Sigmoid colon (tissue), 7 donors: ENCODE measurements around the gene TTC3. TPM values are rescaled to one million over a fixed set of nuclear protein-coding genes. Genes with fewer than 3 reads are reported as not detected.

ENCODE experiments used
- DNase-seq: peaks from one replicate; pipeline ENCODE4 v3.0.0-alpha.2; 2019
- H3K27ac ChIP-seq, 4 donors: fragments of 200-600 bp; sonication (generic); one replicate each; pipeline ENCODE4 v1.5.1; 2016 to 2019; ENCODE audit warnings: mild to moderate bottlenecking in 1 of 4
- H3K27me3 ChIP-seq, 3 donors: fragments of 200-600 bp; sonication (generic); one replicate each; pipeline ENCODE4 v1.5.1; 2019; ENCODE audit warnings: mild to moderate bottlenecking in 1 of 3
- H3K36me3 ChIP-seq, 4 donors: fragments of 200-600 bp; sonication (generic); one replicate each; pipeline ENCODE4 v1.5.1; 2016 to 2019
- H3K4me1 ChIP-seq, 4 donors: fragments of 200-600 bp; sonication (generic); one replicate each; pipeline ENCODE4 v1.5.1; 2017 to 2019
- H3K4me3 ChIP-seq, 4 donors: fragments of 200-600 bp; sonication (generic); one replicate each; pipeline ENCODE4 v1.5.1; 2017 to 2019; ENCODE audit warnings: mild to moderate bottlenecking in 2 of 4, moderate library complexity in 1 of 4
- H3K9me3 ChIP-seq, 4 donors: fragments of 200-600 bp in 3 of 4; sonication (generic) in 3 of 4; one replicate each; pipeline versions ENCODE4 v1.5.1 to v1.6.1; 2013 to 2019
- EP300 ChIP-seq, 4 donors: sonication (generic); formaldehyde crosslinking; IDR thresholded peaks; one replicate each; pipeline ENCODE4 v1.6.1; 2017; ENCODE audit warnings: antibody characterized with exemption in 4 of 4
- POLR2A ChIP-seq, 2 donors: fragments of 450-650 bp; IDR thresholded peaks; one replicate each; pipeline ENCODE4 v1.6.1; 2016; ENCODE audit warnings: antibody characterized with exemption in 2 of 2, mild to moderate bottlenecking in 2 of 2, moderate library complexity in 2 of 2
- POLR2AphosphoS5 ChIP-seq, 4 donors: sonication (generic); formaldehyde crosslinking; IDR thresholded peaks; one replicate each; pipeline ENCODE4 v1.6.1; 2017; ENCODE audit warnings: antibody characterized with exemption in 4 of 4
- WGBS, 2 donors: extraction: QIAGEN DNeasy Blood & Tissue Kit; methylation state at CpG; one replicate each; pipeline ENCODE4 v1.1.7; 2013; 5-methylcytosine and 5-hydroxymethylcytosine counted together
- intact Hi-C: fragments of 100-400 bp; cut with DNase I; formaldehyde crosslinking; loops from one replicate; pipeline ENCODE4 v1.15.1; 2023
- polyA plus RNA-seq, 3 donors: library from polyadenylated mRNA; stranded (reverse); fragments of 200-250 nt; gene quantifications; one replicate each; pipeline ENCODE4 v1.2.3, GENCODE V29; 2013
- total RNA-seq, 4 donors: library from RNA; depleted of rRNA; stranded (reverse); fragments of >200 nt; gene quantifications; one replicate each; pipeline ENCODE4 v1.1.0, GENCODE V29; 2016
- TF ChIP-seq, protein P1 (sequence below), 4 experiments: fragments of 450-650 bp in 3 of 4; fragments of 200-600 bp in 1 of 4; IDR thresholded peaks; one replicate each; pipeline ENCODE4 v1.5.1; 2016 to 2019; ENCODE audit warnings: antibody characterized with exemption in 4 of 4, mild to moderate bottlenecking in 3 of 4, moderate library complexity in 2 of 4
- donor health status: healthy with polysubstance abuse.
- donor health status: Bipolar disorder and iron deficiency.
- donor health status: healthy.

TTC3 gene
- total and polyA plus RNA-seq, 7 donors, result 22.2 to 151 (median 108) TPM

DNA sequence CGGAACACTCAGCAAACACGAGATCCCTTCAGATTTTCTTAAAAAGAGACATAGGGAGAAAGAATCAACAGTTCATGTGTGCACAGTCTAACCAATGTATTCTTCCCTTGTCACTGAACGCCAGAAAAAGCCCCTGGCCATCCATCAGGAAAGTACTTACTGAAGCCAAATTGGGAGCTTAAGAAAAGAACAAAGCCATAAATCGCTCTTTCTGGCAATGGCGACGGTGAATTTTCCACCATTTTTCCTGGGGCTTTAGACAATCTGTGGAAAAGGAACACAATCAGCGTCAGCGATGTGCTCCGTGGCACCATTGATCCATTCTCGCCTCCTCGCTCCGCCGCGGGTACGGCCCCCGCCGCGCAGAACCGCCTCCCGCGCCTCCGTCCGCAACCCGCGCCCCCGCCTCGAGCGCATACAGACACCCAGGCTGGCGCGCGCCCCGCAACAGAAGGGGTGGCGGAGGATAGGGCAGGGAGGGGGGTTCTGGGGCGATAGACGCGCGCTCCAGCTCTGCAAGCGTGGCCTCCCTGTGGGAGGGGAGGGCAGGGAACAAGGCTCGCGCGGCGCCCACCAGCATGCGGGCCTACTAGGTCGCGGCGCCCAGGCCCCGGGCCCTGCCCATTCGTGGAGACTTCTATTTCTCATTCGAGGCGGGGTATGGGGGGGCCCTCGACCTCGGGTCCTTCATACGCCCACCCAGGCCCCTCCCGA is 623 bp upstream of the TTC3 start:
- intact Hi-C loops, result loop anchor here (5.0 kb wide), 6 partner anchors 40 to 490 kb away; partner anchors contain the start of genes DYRK1A, HLCS and VPS26C
- TF ChIP-seq POLR2AphosphoS5 (IDR thresholded peaks at IDR 0.05), result peak in 2 of 4 donors; percentile 24 to 87
- TF ChIP-seq EP300 (IDR thresholded peaks at IDR 0.05), result peak in 2 of 4 donors; percentile 66 to 71
- TF ChIP-seq, protein P1, sequence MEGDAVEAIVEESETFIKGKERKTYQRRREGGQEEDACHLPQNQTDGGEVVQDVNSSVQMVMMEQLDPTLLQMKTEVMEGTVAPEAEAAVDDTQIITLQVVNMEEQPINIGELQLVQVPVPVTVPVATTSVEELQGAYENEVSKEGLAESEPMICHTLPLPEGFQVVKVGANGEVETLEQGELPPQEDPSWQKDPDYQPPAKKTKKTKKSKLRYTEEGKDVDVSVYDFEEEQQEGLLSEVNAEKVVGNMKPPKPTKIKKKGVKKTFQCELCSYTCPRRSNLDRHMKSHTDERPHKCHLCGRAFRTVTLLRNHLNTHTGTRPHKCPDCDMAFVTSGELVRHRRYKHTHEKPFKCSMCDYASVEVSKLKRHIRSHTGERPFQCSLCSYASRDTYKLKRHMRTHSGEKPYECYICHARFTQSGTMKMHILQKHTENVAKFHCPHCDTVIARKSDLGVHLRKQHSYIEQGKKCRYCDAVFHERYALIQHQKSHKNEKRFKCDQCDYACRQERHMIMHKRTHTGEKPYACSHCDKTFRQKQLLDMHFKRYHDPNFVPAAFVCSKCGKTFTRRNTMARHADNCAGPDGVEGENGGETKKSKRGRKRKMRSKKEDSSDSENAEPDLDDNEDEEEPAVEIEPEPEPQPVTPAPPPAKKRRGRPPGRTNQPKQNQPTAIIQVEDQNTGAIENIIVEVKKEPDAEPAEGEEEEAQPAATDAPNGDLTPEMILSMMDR (IDR thresholded peaks at IDR 0.05), result no peak
- peak in 1 of 2 donors; percentile 38 for TF ChIP-seq POLR2A (IDR thresholded peaks at IDR 0.05)
- peak overlapping the region; percentile 57 to 93 (median 90) for H3K4me3 ChIP-seq
- H3K4me1 ChIP-seq, result peaks cover 0 to 36% (median 26%) of the 10 kb centered on the region in 4 donors
- DNase-seq, result peak; percentile 88
- H3K36me3 ChIP-seq, result peaks cover 0 to 13% (median 0%) of the 10 kb centered on the region in 4 donors
- WGBS, 2 donors, result 1% methylated on average over 54 of the region's 54 CpGs
- no peaks in the 10 kb centered on the region for H3K27me3 ChIP-seq
- no peaks in the 10 kb centered on the region for H3K9me3 ChIP-seq
- H3K27ac ChIP-seq, result peak overlapping the region; percentile 94 to 99 (median 98)

DNA sequence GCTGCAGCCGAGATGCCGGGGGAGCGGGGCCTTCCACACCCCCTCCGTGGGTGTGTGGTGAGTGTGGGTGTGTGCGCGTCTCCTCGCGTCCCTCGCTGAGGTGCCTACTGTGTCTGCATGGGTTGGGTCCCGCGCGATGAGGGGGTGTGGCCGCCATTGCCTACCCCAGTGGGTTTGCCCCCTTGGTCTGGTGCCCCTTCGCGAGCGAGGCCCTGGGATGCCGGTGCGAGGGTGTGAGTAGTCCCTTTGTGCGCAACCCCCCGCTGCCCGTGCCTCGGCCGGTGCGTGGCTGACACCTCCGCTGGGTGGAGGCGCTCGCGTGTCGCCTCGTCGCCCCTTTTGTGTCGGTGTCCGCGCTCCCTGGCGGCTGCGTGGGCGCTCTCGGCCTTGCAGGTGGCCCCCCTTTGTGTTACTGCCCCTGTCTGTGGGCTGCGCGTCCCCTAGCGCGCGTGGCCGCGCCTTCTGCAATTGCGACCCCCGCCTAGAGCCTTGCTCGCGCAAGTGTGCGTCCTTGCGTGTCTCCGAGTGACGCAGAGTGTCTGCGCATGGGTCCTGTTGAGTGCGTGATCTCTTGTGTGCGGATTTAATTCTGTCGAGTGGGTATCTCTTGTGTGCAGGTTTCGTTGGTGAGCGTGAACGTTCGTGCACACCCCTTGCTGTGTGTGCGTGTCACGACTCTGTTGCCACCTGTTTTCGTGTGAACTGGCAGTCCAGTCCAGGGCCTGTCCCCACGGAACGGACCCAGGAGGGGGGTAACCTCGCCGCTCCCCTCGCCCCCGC is 553 bp downstream of the TTC3 start:
- DNase-seq, result peak; percentile 86
- WGBS, 2 donors, result 0% methylated on average over 70 of the region's 70 CpGs
- intact Hi-C loops, result loop anchor here (5.0 kb wide), 6 partner anchors 41 to 489 kb away; partner anchors contain the start of genes DYRK1A, HLCS and VPS26C

DNA sequence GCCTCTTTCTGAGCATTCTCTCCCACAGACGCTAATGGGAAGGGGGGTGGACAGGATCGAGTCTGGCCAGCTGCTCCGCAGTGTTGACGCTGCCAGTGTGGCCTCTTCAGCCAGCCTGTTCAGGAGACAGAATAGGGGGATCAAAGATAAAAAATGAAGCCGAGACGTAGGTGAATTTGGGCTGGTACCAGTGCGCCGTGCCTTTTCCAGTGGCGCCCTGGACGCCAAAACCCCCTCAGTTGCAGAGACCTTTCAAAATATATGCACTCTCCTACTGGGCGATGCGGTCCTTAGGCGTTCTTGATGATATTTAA is 1.1 kb downstream of the TTC3 start:
- no peak for TF ChIP-seq EP300 (IDR thresholded peaks at IDR 0.05)
- no peak for TF ChIP-seq POLR2AphosphoS5 (IDR thresholded peaks at IDR 0.05)
- no peak for TF ChIP-seq POLR2A (IDR thresholded peaks at IDR 0.05)
- TF ChIP-seq, protein P1 (IDR thresholded peaks at IDR 0.05), result no peak
- Histone ChIP-seq H3K36me3 (peaks cover 0 to under 1% (median 0%) of the 10 kb centered on the region in 4 donors), H3K9me3 (no peaks in the 10 kb centered on the region), H3K4me1 (peaks cover 0 to 36% (median 26%) of the 10 kb centered on the region in 4 donors), H3K27me3 (no peaks in the 10 kb centered on the region), H3K4me3 (peak overlapping the region; percentile 88 to 93 (median 90)), H3K27ac (peak overlapping the region; percentile 94 to 99 (median 98))
- 1 to 4% methylated on average over 13 of the region's 13 CpGs for WGBS, 2 donors
- no peak for DNase-seq
- intact Hi-C loops, result loop anchor here (5.0 kb wide), 6 partner anchors 42 to 488 kb away; partner anchors contain the start of genes DYRK1A, HLCS and VPS26C

More for the DNA sequence above, 553 bp downstream of the TTC3 start:
- H3K4me3 ChIP-seq, result peak overlapping the region; percentile 88 to 93 (median 90)
- H3K36me3 ChIP-seq, result peaks cover 0 to 6% (median 0%) of the 10 kb centered on the region in 4 donors
- H3K27ac ChIP-seq, result peak overlapping the region; percentile 94 to 99 (median 98)
- no peaks in the 10 kb centered on the region for H3K9me3 ChIP-seq
- H3K4me1 ChIP-seq, result peaks cover 0 to 36% (median 26%) of the 10 kb centered on the region in 4 donors
- no peaks in the 10 kb centered on the region for H3K27me3 ChIP-seq
- TF ChIP-seq POLR2A (IDR thresholded peaks at IDR 0.05) (no peak), POLR2AphosphoS5 (IDR thresholded peaks at IDR 0.05) (peak in 3 of 4 donors; percentile 34 to 62 (median 46)), EP300 (IDR thresholded peaks at IDR 0.05) (peak in 1 of 4 donors; percentile 5)
- TF ChIP-seq, protein P1 (IDR thresholded peaks at IDR 0.05), result peak in 2 of 4 experiments; percentile 9 to 13

DNA sequence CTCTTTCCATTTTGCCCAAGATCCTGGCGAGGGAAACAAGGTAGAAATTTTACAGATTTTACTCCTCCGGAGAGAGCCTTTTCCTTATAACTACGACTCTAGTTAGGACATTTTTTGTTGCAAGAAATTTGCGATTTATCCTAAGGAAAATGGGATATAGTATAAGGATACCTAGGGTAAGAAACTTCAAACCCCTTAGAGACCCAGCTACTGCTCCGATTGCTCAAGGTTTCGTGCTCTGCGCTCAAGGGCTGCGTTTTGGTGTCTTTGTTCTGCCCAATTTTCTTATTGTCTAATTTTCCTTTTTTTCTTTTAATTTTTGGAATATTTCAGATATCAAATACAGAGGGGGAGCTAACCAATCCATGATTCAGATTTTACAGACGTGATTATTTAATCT is 1.5 kb downstream of the TTC3 start:
- H3K27ac ChIP-seq, result peak overlapping the region; percentile 94 to 99 (median 98)

More for the DNA sequence above, 1.5 kb downstream of the TTC3 start:
- peak overlapping the region; percentile 88 to 93 (median 90) for H3K4me3 ChIP-seq
- intact Hi-C loops, result loop anchor here (5.0 kb wide), 6 partner anchors 42 to 488 kb away; partner anchors contain the start of genes DYRK1A, HLCS and VPS26C
- H3K27me3 ChIP-seq, result no peaks in the 10 kb centered on the region
- TF ChIP-seq, protein P1 (IDR thresholded peaks at IDR 0.05), result no peak
- no peak for TF ChIP-seq POLR2A (IDR thresholded peaks at IDR 0.05)
- no peaks in the 10 kb centered on the region for H3K9me3 ChIP-seq
- WGBS, 2 donors, result 10 to 40% methylated on average over 9 of the region's 9 CpGs
- no peaks in the 10 kb centered on the region for H3K36me3 ChIP-seq
- DNase-seq, result no peak
- peaks cover 0 to 36% (median 26%) of the 10 kb centered on the region in 4 donors for H3K4me1 ChIP-seq
